Measurements from ENCODE around the gene NEGR1.

NEGR1 gene

GRCh38 chr1:71766748-71767147 lies 515.6 kb downstream of the NEGR1 start:
- no peak for DNase-seq

DNA sequence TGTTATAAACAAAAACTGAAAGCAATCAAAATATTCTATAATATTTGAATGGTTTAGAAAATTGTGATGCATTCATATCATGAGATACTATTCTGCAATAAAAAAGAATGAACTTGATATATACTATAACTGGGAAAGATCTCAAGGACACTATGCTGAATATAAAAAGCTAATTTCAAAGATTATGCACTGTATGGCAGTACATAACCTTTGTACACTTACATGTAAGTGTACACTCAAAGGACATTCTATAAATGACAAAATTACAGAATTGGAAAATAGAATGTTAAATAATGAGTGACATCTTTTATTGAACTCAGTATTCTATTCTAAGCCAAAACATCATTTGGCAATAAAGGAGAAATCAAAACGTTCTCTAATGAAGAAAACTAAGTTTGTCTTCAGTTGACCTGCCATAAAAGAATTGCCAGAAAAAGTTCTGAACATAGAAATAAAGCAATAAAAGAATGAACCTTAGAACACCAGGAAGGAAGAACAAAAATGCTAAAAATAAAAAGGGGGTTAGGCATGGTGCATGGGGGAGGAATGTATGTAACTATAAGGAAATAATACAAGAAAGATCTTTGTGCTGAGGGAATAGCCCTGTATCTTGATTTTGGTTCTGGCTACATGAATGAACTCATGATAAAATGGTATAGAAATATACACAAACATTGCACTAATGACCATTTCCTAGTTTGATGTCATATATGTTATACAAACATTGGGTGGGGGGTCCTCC lies 519.7 kb downstream of the NEGR1 start:
- DNase-seq: no peak

GRCh38 chr1:71755441-71755840 lies 526.9 kb downstream of the NEGR1 start:
- DNase-seq: no peak

DNA sequence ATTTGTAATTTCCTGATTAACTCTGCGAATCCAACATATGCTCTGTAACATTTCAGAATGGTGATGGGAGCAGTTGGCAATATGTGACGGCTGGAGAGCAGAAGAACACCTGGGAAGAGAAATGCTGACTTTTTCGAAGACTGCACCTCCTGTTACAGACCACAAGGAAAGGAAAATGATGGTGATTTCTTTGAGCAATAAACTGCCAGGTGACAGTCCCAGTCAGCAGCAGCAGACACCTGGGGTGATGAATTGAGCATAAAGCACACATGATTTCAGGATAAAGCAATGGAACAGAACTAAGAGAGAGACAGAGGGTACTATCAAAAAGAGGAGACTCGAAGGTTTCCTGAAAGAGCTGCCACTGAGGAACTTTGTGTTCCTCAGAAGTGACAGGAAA lies 528.6 kb downstream of the NEGR1 start:
- no peak for DNase-seq

DNA sequence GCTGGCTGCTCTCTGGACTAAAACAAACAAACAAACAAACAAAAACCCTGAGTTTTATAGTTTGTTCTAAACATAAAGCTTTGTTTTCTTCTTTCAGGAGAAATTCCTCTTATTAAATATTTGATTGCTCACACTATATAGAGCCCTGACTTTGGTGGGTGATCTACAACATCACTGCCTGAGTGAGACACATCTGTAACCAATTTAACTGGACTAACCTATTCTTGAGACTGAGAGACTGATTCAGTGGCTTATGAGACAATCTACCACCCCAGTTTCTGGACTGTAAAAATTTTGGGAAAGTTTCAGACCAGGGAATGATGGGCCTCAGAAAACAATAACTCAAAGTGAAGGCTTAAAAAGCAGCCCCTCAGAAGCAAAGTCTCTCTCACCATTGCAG lies 537.0 kb downstream of the NEGR1 start:
- no peak for DNase-seq

GRCh38 chr1:71743862-71744261 lies 538.5 kb downstream of the NEGR1 start:
- no peak for DNase-seq

- no peak for DNase-seq
Observed at GRCh38 chr1:71738910-71739309, 543.4 kb downstream of the NEGR1 start.

DNA sequence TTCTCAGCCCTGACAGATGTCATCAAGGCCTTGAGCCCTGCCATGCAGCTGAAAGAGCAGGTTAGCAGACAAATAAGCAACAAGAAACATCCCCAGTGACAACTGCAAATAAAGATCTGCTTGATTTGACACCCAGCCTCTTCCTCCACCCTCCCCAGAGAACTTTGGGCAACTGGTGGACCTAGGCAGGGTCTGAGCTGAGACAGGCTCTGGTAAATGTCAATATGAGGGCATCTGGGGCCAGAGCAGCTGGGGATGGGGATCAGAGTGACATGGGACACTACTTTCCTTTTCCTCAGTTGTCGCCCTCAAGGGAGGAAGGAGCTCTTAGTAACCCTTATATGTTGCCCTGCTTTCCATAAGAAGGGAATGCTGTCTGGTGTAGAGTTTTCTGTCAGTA lies 544.1 kb downstream of the NEGR1 start:
- no peak for DNase-seq

GRCh38 chr1:71737768-71738167 lies 544.6 kb downstream of the NEGR1 start:
- no peak for DNase-seq

GRCh38 chr1:71733121-71733520 lies 549.2 kb downstream of the NEGR1 start:
- DNase-seq: no peak

- DNase-seq: no peak
Observed at GRCh38 chr1:71721532-71721931, 560.8 kb downstream of the NEGR1 start.

- DNase-seq: no peak
Observed at GRCh38 chr1:71719330-71719729, 563.0 kb downstream of the NEGR1 start.

- DNase-seq: no peak
Observed at GRCh38 chr1:71717186-71717585, 565.2 kb downstream of the NEGR1 start.

DNA sequence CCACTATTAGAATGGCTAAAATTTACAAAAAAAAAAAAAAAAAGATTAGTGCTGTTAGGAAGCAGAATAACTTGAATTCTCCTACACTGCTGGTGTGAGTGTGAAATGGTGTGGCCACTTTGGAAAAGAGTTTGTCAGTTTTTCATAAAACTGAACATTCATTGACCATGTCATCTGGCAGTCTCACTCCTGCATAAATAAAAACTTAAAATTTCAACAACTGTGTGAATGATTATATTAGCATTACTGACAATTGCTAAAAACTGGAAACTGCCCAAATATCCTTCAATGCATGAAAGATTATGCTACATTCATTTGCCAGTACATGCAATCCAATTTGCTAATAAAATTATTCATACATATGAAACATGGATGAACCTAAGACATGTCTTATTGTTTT lies 570.9 kb downstream of the NEGR1 start:
- no peak for DNase-seq

- no peak for DNase-seq
Observed at GRCh38 chr1:71706029-71706671, 576.2 kb downstream of the NEGR1 start.

DNA sequence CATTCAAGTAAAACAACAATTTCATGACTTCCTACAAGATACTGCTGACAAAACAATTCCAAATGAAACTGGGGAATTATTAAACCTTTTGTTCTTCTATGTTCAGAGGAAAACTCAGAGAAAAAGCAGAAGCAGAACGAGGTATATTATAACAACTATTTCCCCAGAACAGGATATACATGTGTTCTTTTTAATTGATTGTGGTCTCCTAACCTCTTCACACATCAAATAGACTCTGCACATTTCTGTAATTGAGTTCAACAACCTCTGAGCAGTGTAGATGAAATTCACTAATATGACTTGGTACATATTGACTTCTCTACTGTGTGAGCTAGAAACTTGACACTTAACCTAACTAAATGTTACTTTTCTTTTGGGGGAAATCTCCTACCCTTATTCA lies 584.2 kb downstream of the NEGR1 start:
- DNase-seq: no peak

- DNase-seq: no peak
Observed at GRCh38 chr1:71695821-71696220, 586.5 kb downstream of the NEGR1 start.

GRCh38 chr1:71695084-71695483 lies 587.3 kb downstream of the NEGR1 start:
- DNase-seq: no peak

DNA sequence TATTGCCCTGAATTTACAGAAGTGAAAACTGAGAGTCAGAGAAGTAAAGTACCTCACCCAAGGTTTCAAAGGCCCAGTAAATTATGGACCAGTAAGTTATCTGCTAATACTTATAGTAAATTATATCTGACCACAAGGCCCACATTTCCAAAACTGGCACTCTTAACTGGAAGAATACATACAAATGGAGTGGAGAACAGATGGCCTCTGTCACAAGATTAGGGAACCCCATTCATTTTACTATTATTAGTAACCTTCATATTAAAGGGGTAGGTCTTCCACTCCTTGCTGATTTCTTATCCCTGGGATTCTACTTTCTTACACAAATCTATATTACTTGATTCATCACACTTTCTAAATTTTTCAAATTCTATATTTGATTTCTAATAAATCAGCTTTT lies 588.8 kb downstream of the NEGR1 start:
- DNase-seq: no peak

- no peak for DNase-seq
Observed at GRCh38 chr1:71689635-71690034, 592.7 kb downstream of the NEGR1 start.

- DNase-seq: no peak
Observed at GRCh38 chr1:71687376-71687775, 595.0 kb downstream of the NEGR1 start.

- DNase-seq: no peak
Observed at GRCh38 chr1:71676979-71677925, 605.1 kb downstream of the NEGR1 start.

- DNase-seq: no peak
Observed at GRCh38 chr1:71668065-71668464, 614.3 kb downstream of the NEGR1 start.

- DNase-seq: no peak
Observed at GRCh38 chr1:71667216-71667615, 615.1 kb downstream of the NEGR1 start.

All from CD4-positive, alpha-beta T cell treated with Interleukin-21 for 1 hour (primary cell).